OCI-LY7 (cell line): ENCODE results near the gene ENO4. TPM values are rescaled to one million over a fixed set of nuclear protein-coding genes. Genes with fewer than 3 reads are reported as not detected.

Experiments
- BruUV-seq: library from RNA; stranded (reverse); fragments of 400-500 nt; replicated peaks from 2 replicates; lab custom pipeline; 2021; lab: Mats Ljungman, UMichigan
- CTCF ChIA-PET: fragments of 300-600 bp; sonication (Branson Sonifier 250); formaldehyde crosslinking; loops from one replicate; lab custom pipeline; 2022; ENCODE audit warnings: antibody characterized with exemption; ENCODE audit not compliant: unreplicated experiment; lab: Charles Lee
- POLR2A ChIA-PET: fragments of 300-600 bp; sonication (Branson Sonifier 250); formaldehyde crosslinking; loops from one replicate; lab custom pipeline; 2022; ENCODE audit warnings: antibody characterized with exemption; lab: Charles Lee
- DNase-seq: peaks from one replicate; pipeline ENCODE4 v3.0.0-alpha.2; 2015; ENCODE audit warnings: low spot score
- H2AFZ ChIP-seq: fragments of 200-600 bp; sonication (generic), shearing (Covaris generic); 2 replicates; pipeline ENCODE4 v1.6.1; 2014; ENCODE audit warnings: mild to moderate bottlenecking, antibody characterized with exemption, low read length, moderate library complexity
- H3K27ac ChIP-seq: fragments of 200-600 bp; sonication (generic); 2 replicates; pipeline ENCODE4 v1.5.1; 2014; ENCODE audit warnings: mixed run types, low read depth, mild to moderate bottlenecking, moderate library complexity, low read length, inconsistent platforms; ENCODE audit not compliant: poor library complexity, severe bottlenecking
- H3K36me3 ChIP-seq: fragments of 200-600 bp; sonication (generic); 2 replicates; pipeline ENCODE4 v1.6.1; 2014; ENCODE audit warnings: mild to moderate bottlenecking, antibody characterized with exemption, low read length, moderate library complexity, mixed read lengths; ENCODE audit not compliant: insufficient read depth
- H3K4me1 ChIP-seq: fragments of 200-600 bp; sonication (generic); 2 replicates; pipeline ENCODE4 v1.5.1; 2014; ENCODE audit warnings: mild to moderate bottlenecking, low read length; ENCODE audit not compliant: insufficient read depth, poor library complexity, severe bottlenecking
- H3K4me2 ChIP-seq: fragments of 200-600 bp; sonication (generic); 2 replicates; pipeline ENCODE4 v1.6.1; 2014; ENCODE audit warnings: mild to moderate bottlenecking, low read length
- H3K4me3 ChIP-seq: fragments of 200-600 bp; sonication (generic); 2 replicates; pipeline ENCODE4 v1.5.1; 2014; ENCODE audit warnings: mild to moderate bottlenecking, low read depth, low read length; ENCODE audit not compliant: poor library complexity, severe bottlenecking
- H3K79me2 ChIP-seq: fragments of 200-600 bp; sonication (generic); 2 replicates; pipeline ENCODE4 v1.6.1; 2016; ENCODE audit warnings: low read depth, mild to moderate bottlenecking, low read length, moderate library complexity, mixed read lengths; ENCODE audit not compliant: insufficient read depth
- H3K9me2 ChIP-seq: fragments of 200-600 bp; sonication (generic); 2 replicates; pipeline ENCODE4 v1.6.1; 2016; ENCODE audit warnings: mild to moderate bottlenecking, low read length, mixed read lengths; ENCODE audit not compliant: insufficient read depth
- H3K9me3 ChIP-seq: fragments of 200-600 bp; sonication (generic); 2 replicates; pipeline ENCODE4 v1.6.1; 2014; ENCODE audit warnings: mild to moderate bottlenecking, mixed run types, low read length, mixed read lengths
- H4K20me1 ChIP-seq: fragments of 200-600 bp; sonication (generic); 2 replicates; pipeline ENCODE4 v1.6.1; 2014; ENCODE audit warnings: mild to moderate bottlenecking, antibody characterized with exemption, low read length, moderate library complexity, mixed read lengths; ENCODE audit not compliant: insufficient read depth
- CTCF ChIP-seq: fragments of 200-600 bp; sonication (generic); conservative IDR thresholded peaks from 2 replicates; pipeline ENCODE4 v1.5.1; 2014; ENCODE audit warnings: mild to moderate bottlenecking, antibody characterized with exemption, low read length, moderate library complexity, mixed read lengths
- EZH2phosphoT487 ChIP-seq: fragments of 200-600 bp; sonication (generic); IDR thresholded peaks from 2 replicates; pipeline ENCODE4 v1.6.1; 2018; ENCODE audit warnings: low read depth, borderline replicate concordance, mild to moderate bottlenecking, mixed run types, antibody characterized with exemption, low read length, moderate library complexity, mixed read lengths
- intact Hi-C: fragments of 100-400 bp; cut with micrococcal nuclease; formaldehyde crosslinking; loops from one replicate; pipeline ENCODE4 v1.10.0; 2022; ENCODE audit not compliant: unreplicated experiment
- total RNA-seq, 2 experiments: library from RNA; depleted of rRNA in 1 of 2; stranded (reverse); fragments of >200 nt in 1 of 2; shearing (Covaris generic) in 1 of 2; gene quantifications; 2 replicates each; pipeline ENCODE4 v1.2.3, GENCODE V29; 2014 to 2022

The ENO4 gene
- total RNA-seq, 2 experiments from 2014 or later, result not detected

- ChIA-PET POLR2A (interaction anchor here (1.1 to 1.4 kb wide), 2 partner anchors 10 to 27 kb away, joined by 3 read pairs; no protein-coding TSS in a partner anchor), CTCF (no interaction called here)
- no peaks in the 10 kb centered on the region for H3K9me2 ChIP-seq
- H3K4me2 ChIP-seq, result no peak overlapping the region
- H3K36me3 ChIP-seq, result no peaks in the 10 kb centered on the region
- no peaks in the 10 kb centered on the region for H3K79me2 ChIP-seq
- BruUV-seq, result no TSS peak
- no peak overlapping the region for H3K4me3 ChIP-seq
- H3K9me3 ChIP-seq, result no peaks in the 10 kb centered on the region
- H4K20me1 ChIP-seq, result no peaks in the 10 kb centered on the region
- intact Hi-C loops, result no loop called here
- no peak overlapping the region for H2AFZ ChIP-seq
- TF ChIP-seq CTCF (no peak), EZH2phosphoT487 (no peak)
- H3K4me1 ChIP-seq, result no peaks in the 10 kb centered on the region
- no peak overlapping the region for H3K27ac ChIP-seq
- no peak for DNase-seq
These were observed 44.4 kb downstream of the ENO4 start for GRCh38 chr10:116893686-116894037.

- TF ChIP-seq EZH2phosphoT487, result no peak
- H3K9me3 ChIP-seq, result no peaks in the 10 kb centered on the region
- no peak overlapping the region for H3K4me2 ChIP-seq
- no peak overlapping the region for H2AFZ ChIP-seq
- no peak overlapping the region for H3K27ac ChIP-seq
- BruUV-seq, result no TSS peak
- ChIA-PET CTCF (no interaction called here), POLR2A (interaction anchor here (0.7 kb wide), 1 partner anchor 24 kb away, joined by 3 read pairs; no protein-coding TSS in a partner anchor)
- H4K20me1 ChIP-seq, result no peaks in the 10 kb centered on the region
- H3K36me3 ChIP-seq, result no peaks in the 10 kb centered on the region
- H3K4me3 ChIP-seq, result no peak overlapping the region
- no peak for DNase-seq
- H3K79me2 ChIP-seq, result no peaks in the 10 kb centered on the region
- H3K9me2 ChIP-seq, result no peaks in the 10 kb centered on the region
- no peaks in the 10 kb centered on the region for H3K4me1 ChIP-seq
- intact Hi-C loops, result no loop called here
These were observed 50.3 kb downstream of the ENO4 start for GRCh38 chr10:116899626-116900025.

GRCh38 chr10:116905845-116906210 lies 56.5 kb downstream of the ENO4 start:
- Histone ChIP-seq H3K79me2 (no peaks in the 10 kb centered on the region), H4K20me1 (no peaks in the 10 kb centered on the region), H3K36me3 (no peaks in the 10 kb centered on the region), H3K9me3 (no peaks in the 10 kb centered on the region), H3K4me3 (no peak overlapping the region), H2AFZ (no peak overlapping the region), H3K4me2 (no peak overlapping the region), H3K27ac (no peak overlapping the region), H3K4me1 (no peaks in the 10 kb centered on the region), H3K9me2 (no peaks in the 10 kb centered on the region)
- intact Hi-C loops, result no loop called here
- BruUV-seq, result no TSS peak
- TF ChIP-seq CTCF (no peak), EZH2phosphoT487 (no peak)
- POLR2A ChIA-PET, result no interaction called here
- no peak for DNase-seq
- CTCF ChIA-PET, result interaction anchor here (0.5 kb wide), 1 partner anchor 261 kb away, joined by 5 read pairs; no protein-coding TSS in a partner anchor
